HG03460 (cell line): ENCODE measurements around the gene HOXA7.

Source experiments
- ATAC-seq: cut with Tn5 transposase; IDR thresholded peaks from one replicate; pipeline ENCODE4 v1.9.1; 2021; ENCODE audit not compliant: unreplicated experiment

HOXA7 gene

DNA sequence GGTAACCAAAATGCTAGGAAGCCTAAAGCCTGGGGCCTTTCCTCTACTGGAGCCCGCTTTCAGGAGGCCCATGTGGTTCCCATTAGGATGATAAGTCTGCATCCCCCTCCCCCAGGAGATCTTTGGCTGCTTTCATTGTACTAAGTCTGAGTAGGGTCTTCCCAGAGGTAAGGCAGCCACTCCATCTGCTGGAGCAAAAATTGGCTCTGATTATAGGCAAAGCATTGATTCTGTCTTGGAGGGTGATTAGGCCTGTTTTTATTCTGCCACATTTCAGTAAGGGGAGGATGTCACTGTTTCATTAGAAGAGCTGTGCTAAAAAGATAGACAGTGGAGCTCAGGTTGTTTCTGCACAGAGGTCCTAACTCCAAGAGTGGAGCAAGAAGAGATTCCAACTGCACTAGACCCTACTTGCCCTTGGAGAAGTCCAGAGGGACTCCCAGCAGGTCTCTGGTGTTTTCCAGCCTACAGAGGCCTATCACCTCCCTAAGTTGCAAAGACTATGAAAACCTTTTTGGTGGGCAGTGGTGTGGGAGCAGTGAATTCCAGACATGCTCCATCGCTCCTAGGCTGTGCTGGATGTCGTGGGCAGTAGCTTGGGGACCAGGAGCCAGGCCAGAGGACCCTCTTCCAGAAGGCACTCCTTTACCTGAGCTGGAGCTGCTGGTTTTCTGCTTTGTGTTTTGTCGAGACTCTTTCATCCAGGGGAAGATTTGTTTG lies 46.8 kb downstream of the HOXA7 start:
- ATAC-seq, result no peak

DNA sequence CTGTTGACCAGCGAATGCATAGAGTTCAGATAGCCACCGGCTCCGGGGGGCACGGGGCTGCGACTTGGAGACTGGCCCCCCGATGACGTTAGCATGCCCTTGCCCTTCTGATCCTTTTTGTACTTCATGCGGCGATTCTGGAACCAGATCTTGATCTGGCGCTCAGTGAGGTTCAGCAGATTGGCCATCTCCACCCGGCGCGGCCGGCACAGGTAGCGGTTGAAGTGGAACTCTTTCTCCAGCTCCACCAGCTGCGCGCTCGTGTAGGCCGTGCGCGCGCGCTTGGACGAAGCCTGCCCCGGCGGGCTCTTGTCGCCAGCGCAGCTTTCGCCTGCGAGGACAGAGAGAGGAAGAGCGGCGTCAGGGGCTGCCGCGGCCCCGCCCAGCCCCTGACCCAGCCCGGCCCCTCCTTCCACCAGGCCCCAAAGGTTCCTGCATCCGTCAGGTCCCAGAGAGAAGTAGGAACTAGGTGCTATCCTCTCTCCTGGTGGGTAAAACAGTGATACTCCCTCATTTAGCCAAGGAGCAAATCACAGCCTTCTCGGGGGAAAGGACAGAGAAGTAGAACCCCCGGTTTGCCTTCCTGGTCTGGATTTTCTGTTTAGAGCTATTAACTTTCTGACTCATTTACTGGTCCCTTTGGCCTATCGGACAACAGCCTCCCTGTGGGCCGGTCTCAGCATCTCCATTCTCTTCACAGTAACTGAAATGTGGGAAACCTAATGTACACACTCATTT lies 47.9 kb downstream of the HOXA7 start:
- no peak for ATAC-seq

DNA sequence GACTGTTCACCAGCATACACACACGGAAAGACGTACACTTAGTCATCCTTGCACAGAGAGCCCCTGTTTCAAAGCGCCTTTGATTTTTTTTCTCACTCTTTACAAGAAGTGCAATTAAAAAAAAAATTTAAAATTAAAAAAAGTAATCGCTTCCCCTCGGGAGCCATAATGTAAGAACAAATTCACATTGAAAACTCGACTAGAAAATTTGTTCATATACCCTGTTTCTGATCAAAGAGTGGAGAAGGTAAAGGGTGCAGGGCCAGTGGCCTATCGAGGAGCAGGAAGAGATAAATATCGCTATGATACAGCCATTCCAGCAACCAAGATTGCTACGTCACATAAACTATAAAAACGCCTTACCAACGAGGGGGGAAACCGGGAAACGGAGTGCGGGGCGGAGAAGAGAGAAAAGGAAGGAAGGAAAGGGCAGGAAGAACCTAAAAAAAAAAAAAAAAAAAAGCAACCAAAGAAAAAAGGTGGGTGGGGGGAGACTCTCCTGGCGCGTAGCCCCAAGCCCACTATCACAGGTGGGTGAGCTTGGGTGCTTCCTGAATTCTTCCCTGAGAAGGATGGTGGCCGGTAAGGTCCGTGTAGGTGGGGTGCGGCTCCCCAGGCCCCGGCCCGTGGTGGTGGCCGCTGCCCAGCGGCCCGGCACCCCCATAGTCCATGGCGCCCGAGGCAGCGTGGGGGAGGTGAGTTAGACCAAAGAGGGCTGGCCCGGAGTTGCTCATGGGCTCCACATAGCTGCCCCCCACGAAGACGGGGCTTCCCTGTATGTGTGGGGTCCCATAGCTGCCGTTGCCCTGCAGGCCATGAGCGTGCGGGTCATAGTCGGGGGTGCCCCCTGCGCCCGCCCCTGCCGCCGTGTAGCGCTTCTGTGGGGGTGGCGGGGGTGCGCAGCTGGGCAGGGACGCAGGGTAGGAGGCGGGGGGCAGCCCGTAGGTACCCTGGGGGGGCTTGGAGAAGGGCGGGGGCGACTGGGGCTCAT lies 48.8 kb downstream of the HOXA7 start:
- ATAC-seq, result no peak

DNA sequence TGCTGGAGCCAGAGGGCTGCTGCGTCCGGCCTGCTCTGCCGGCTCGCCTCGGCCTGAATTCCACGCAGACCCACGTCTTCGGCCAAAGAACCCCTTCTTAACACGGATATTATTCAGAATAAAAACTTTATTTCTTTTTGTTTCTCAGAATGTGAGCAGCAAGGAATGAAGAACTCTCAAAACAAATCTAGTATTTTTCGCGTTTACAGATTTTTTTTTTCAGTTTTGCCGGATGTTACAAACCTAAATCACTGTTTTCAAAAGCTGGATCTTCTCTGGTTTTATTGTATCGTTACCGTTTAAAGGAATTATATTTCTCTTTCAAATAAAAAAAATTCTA lies 49.6 kb downstream of the HOXA7 start:
- no peak for ATAC-seq

DNA sequence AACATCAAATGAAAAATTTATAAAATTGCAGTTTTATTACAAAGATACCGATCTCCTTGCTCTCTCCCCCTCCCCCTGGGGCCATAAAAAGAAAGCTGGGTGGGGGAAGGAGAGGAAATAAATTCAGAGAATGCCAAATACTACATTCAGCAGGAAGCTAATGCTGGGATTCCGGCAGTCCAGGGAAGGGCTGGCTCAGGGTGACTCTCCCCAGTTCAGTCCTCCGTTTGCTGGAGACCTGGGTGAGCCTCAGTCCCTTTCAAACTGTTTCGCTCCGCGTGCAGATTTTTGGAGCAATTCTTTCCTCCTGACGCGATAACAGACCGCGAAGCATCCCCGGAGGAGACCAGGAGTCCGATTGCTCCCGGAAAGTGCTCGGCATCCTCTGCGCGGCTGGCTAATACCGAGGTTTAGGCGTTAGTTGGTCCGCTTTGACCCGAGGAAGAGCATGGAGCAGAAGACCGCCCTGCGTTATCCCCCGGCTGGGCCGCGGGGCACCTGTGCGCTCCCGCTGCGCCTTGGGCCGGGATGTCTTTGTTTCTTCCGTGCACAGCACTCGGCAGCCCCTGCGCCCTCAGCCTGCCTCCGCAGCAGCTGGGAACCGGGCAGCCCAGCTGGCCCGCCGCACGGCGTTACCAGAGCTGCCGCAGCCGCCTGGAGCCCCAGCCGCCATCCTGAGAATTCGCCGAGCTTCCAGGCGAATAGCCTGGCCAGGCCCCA lies 50.1 kb downstream of the HOXA7 start:
- no peak for ATAC-seq

DNA sequence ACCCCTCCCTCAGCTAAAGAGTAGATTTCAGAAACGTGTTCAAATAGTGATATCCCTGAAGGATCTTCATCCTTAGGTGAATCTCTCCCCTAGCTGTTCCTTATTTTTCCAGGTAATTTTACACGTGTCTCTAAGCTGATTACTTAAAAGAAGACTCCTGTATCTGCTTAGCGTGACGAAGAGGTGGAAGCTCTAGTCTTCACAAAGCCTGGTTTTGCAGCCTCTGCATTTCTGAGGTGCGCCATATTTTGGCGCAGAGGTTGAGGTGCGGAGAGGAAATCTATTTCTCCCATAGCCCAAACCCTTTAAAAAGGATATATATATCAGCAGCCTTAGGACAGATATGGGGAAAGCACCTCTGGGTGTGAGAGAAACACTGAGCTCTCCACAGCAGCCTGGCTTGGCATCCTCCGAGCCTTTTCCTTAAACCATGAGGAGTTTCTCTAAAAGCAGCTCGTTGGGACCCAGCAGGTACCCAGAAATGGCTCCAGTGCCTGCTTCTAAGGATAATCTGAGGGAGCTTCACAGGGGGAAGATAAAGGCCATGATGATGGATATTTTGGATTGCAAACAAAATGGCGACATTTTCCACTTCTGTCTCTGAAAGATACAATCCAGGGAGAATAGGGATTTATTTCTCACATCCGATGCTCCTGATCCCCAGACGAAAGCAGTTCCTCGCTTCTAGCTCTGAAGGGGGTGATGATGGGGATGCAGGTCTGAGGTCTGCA lies 51.0 kb downstream of the HOXA7 start:
- ATAC-seq, result no peak

DNA sequence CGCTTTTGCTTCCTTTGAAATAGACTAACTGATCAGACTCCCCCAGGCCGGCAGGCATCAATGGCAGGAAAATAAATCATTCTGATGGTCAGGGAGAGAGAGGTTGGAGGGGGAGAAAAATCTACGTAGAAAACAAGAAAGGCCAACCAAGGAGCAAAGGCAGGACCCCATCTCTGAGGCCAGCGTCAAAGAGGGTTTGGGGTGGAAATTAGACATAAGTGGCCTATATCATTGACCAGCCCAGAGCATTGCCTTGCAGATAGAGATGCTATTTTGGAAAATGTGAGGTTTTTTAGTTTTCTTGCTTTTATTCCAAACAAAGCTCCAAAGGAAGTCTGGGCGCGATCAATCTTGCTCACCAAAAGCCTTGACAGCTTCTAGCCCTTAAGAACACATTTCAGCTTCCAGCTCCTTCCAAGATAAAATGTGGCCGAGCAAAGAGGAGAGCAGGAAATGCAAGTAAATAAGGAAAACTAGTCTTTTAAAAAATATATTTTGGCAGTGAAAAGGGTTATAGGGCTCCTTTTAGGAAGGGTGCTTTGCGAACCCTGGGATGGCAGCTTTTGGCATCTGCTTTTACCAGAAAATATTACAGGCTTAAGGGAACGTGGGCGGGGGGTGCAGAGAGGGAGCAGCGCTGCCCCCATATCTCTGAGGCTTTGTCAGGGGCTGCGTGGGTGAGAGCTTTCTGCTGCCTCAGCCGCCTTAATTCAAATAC lies 52.0 kb downstream of the HOXA7 start:
- no peak for ATAC-seq
